Endothelial cell of umbilical vein (primary cell): Measurements from ENCODE around the gene AADACL4.

Experiments
- EZH2 ChIP-seq: IDR thresholded peaks from 2 replicates; pipeline ENCODE4 v1.6.1; 2012; ENCODE audit warnings: borderline replicate concordance, low read depth, mild to moderate bottlenecking, moderate library complexity, low read length, inconsistent platforms; ENCODE audit not compliant: severe bottlenecking
- FOS ChIP-seq: IDR thresholded peaks from 2 replicates; pipeline ENCODE4 v1.6.1; 2011; ENCODE audit warnings: mild to moderate bottlenecking, low read length, moderate library complexity, borderline replicate concordance; ENCODE audit not compliant: insufficient read depth
- POLR2A ChIP-seq: IDR thresholded peaks from 2 replicates; pipeline ENCODE4 v1.6.1; 2012; ENCODE audit warnings: low read depth, mild to moderate bottlenecking, control low read depth, low read length
- POLR2AphosphoS5 ChIP-seq: IDR thresholded peaks from 2 replicates; pipeline ENCODE4 v1.6.1; 2012; ENCODE audit warnings: low read depth, mild to moderate bottlenecking, control low read depth, low read length, moderate library complexity; ENCODE audit not compliant: insufficient read depth
- TF ChIP-seq, protein P1 (sequence below), 2 donors: IDR thresholded peaks; 1 replicate in 1 of 2; 2 replicates in 1 of 2; pipeline ENCODE4 v1.5.1; 2011; ENCODE audit warnings: low read length in 2 of 2, mild to moderate bottlenecking in 2 of 2, moderate library complexity in 2 of 2, control low read depth in 1 of 2, inconsistent platforms in 1 of 2, low read depth in 1 of 2; ENCODE audit not compliant: insufficient read depth in 1 of 2; ENCODE audit errors: extremely low read depth in 1 of 2

DNA sequence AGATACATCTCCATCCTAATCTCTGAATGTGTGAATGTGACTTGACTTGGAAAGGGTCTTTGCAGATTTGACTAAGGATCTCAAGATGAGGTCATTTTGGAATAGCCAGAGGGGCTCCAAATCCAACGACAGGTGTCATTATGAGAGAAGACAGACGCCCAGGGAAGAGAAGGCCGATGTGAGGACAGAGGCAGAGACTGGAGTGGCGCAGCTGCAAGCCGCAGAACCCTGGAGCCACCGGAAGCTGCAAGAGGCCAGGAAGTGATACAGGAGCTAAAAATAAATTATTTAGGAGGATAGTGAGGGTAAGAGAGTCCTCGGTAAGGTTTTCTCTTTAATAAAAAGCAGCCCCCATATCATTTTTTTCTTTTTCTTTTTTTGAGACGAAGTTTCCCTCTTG is 9.7 kb upstream of the AADACL4 start:
- TF ChIP-seq, protein P1, sequence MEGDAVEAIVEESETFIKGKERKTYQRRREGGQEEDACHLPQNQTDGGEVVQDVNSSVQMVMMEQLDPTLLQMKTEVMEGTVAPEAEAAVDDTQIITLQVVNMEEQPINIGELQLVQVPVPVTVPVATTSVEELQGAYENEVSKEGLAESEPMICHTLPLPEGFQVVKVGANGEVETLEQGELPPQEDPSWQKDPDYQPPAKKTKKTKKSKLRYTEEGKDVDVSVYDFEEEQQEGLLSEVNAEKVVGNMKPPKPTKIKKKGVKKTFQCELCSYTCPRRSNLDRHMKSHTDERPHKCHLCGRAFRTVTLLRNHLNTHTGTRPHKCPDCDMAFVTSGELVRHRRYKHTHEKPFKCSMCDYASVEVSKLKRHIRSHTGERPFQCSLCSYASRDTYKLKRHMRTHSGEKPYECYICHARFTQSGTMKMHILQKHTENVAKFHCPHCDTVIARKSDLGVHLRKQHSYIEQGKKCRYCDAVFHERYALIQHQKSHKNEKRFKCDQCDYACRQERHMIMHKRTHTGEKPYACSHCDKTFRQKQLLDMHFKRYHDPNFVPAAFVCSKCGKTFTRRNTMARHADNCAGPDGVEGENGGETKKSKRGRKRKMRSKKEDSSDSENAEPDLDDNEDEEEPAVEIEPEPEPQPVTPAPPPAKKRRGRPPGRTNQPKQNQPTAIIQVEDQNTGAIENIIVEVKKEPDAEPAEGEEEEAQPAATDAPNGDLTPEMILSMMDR (IDR thresholded peaks at IDR 0.05; ENCODE audit: extremely low read depth in 1 of 2, insufficient read depth in 1 of 2, low read depth in 1 of 2, low read length in 2 of 2): no peak
- TF ChIP-seq EZH2 (no peak), FOS (no peak), POLR2A (no peak), POLR2AphosphoS5 (no peak)
